H1 (cell line): ENCODE results near the gene GNAO1. TPM values are rescaled to one million over a fixed set of nuclear protein-coding genes. Genes with fewer than 3 reads are reported as not detected.

ENCODE experiments used
- CTCF ChIA-PET: fragments of 300-600 bp; sonication (Branson Sonifier 250); formaldehyde crosslinking; loops from one replicate; lab custom pipeline; 2021; ENCODE audit not compliant: partially characterized antibody; lab: Charles Lee
- POLR2A ChIA-PET: fragments of 300-600 bp; sonication (Branson Sonifier 250); formaldehyde crosslinking; loops from one replicate; lab custom pipeline; 2021; ENCODE audit warnings: inconsistent platforms; ENCODE audit not compliant: partially characterized antibody; lab: Charles Lee
- DNase-seq, 2 experiments: peaks; one replicate each; pipeline versions ENCODE4 v3.0.0 to v3.0.0-alpha.2; 2010 to 2022; ENCODE audit warnings: low spot score in 2 of 2, low read depth in 1 of 2, mixed read lengths in 1 of 2
- FAIRE-seq: peaks from 2 replicates; lab custom pipeline; 2011; peaks lifted over from hg19 to GRCh38; lab: Jason Lieb, UNC
- H2AFZ ChIP-seq: 2 replicates; pipeline ENCODE4 v1.8.1; 2012; ENCODE audit warnings: low read length, inconsistent platforms
- H2AK5ac ChIP-seq: 2 replicates; pipeline ENCODE4 v1.6.1; 2013; ENCODE audit warnings: low read depth, low read length
- H2BK120ac ChIP-seq: replicated peaks from 2 replicates; pipeline ENCODE3; 2013; ENCODE audit warnings: low read depth, low read length, inconsistent platforms
- H2BK12ac ChIP-seq: 2 replicates; pipeline ENCODE4 v1.6.1; 2013; ENCODE audit warnings: low read depth, low read length
- H2BK15ac ChIP-seq: 2 replicates; pipeline ENCODE4 v1.6.1; 2013; ENCODE audit warnings: low read length
- H2BK20ac ChIP-seq: 2 replicates; pipeline ENCODE4 v1.6.1; 2013; ENCODE audit warnings: low read length
- H2BK5ac ChIP-seq: 2 replicates; pipeline ENCODE4 v1.6.1; 2013; ENCODE audit warnings: low read depth, low read length
- H3K14ac ChIP-seq: 2 replicates; pipeline ENCODE4 v1.6.1; 2013; ENCODE audit warnings: inconsistent platforms; ENCODE audit not compliant: insufficient read length
- H3K18ac ChIP-seq: 2 replicates; pipeline ENCODE4 v1.6.1; 2013; ENCODE audit warnings: low read length; ENCODE audit errors: extremely low read depth
- H3K23ac ChIP-seq: 2 replicates; pipeline ENCODE4 v1.6.1; 2013; ENCODE audit warnings: inconsistent platforms; ENCODE audit not compliant: insufficient read length
- H3K23me2 ChIP-seq: 2 replicates; pipeline ENCODE4 v1.6.1; 2013; ENCODE audit warnings: low read depth, low read length
- H3K27ac ChIP-seq: 2 replicates; pipeline ENCODE4 v1.6.1; 2011; ENCODE audit warnings: low read depth, low read length, inconsistent platforms
- H3K27me3 ChIP-seq, 4 experiments: replicated peaks in 1 of 4; 1 replicate in 1 of 4; 2 replicates in 3 of 4; pipeline versions ENCODE4 v1.6.1 to v1.8.1; 2011 to 2013; ENCODE audit warnings: low read length in 3 of 4, mild to moderate bottlenecking in 3 of 4, inconsistent platforms in 2 of 4, mixed read lengths in 2 of 4, moderate library complexity in 1 of 4; ENCODE audit not compliant: control insufficient read depth in 3 of 4, insufficient read depth in 3 of 4; ENCODE audit errors: extremely low read depth in 1 of 4
- H3K36me3 ChIP-seq, 4 experiments: 2 replicates each; pipeline versions ENCODE4 v1.6.1 to v1.8.1; 2011 to 2013; ENCODE audit warnings: mild to moderate bottlenecking in 4 of 4, low read length in 3 of 4, moderate library complexity in 2 of 4, control low read depth in 1 of 4, inconsistent platforms in 1 of 4; ENCODE audit not compliant: insufficient read depth in 4 of 4, control insufficient read depth in 2 of 4
- H3K4ac ChIP-seq: replicated peaks from 2 replicates; pipeline ENCODE3; 2013; ENCODE audit warnings: low read length, low read depth, mixed read lengths, inconsistent platforms; ENCODE audit not compliant: insufficient read length
- H3K4me1 ChIP-seq, 4 experiments: replicated peaks in 1 of 4; 1 replicate in 1 of 4; 2 replicates in 3 of 4; pipeline versions ENCODE4 v1.6.1 to v1.8.1; 2011 to 2013; ENCODE audit warnings: low read length in 3 of 4, inconsistent platforms in 2 of 4, mixed read lengths in 1 of 4; ENCODE audit not compliant: insufficient read depth in 4 of 4, control insufficient read depth in 3 of 4
- H3K4me2 ChIP-seq, 2 experiments: 2 replicates each; pipeline versions ENCODE4 v1.6.1 to v1.8.1; 2011 to 2013; ENCODE audit warnings: low read depth in 2 of 2, low read length in 2 of 2, control low read depth in 1 of 2, inconsistent platforms in 1 of 2, mild to moderate bottlenecking in 1 of 2; ENCODE audit not compliant: insufficient read depth in 1 of 2
- H3K4me3 ChIP-seq, 4 experiments: fragments of 200-600, 300-600 bp in 1 of 4; sonication (generic), shearing (Covaris generic), sonication (Bioruptor Twin) in 1 of 4; 2 replicates each; pipeline versions ENCODE4 v1.5.1 to v1.8.1; 2011 to 2016; ENCODE audit warnings: low read length in 4 of 4, low read depth in 3 of 4, control low read depth in 2 of 4, inconsistent platforms in 2 of 4, mild to moderate bottlenecking in 2 of 4, mixed read lengths in 1 of 4, moderate library complexity in 1 of 4; ENCODE audit not compliant: insufficient read depth in 2 of 4; ENCODE audit errors: extremely low read depth in 1 of 4
- H3K56ac ChIP-seq: replicated peaks from 2 replicates; pipeline ENCODE3; 2013; ENCODE audit warnings: low read depth, mild to moderate bottlenecking, mixed read lengths, low read length, inconsistent platforms; ENCODE audit not compliant: insufficient read length
- H3K79me1 ChIP-seq: 2 replicates; pipeline ENCODE4 v1.6.1; 2013; ENCODE audit warnings: low read depth, low read length, control low read depth
- H3K79me2 ChIP-seq, 2 experiments: 2 replicates each; pipeline versions ENCODE4 v1.6.1 to v1.8.1; 2012 to 2013; ENCODE audit warnings: low read length in 2 of 2, mild to moderate bottlenecking in 2 of 2, inconsistent platforms in 1 of 2; ENCODE audit not compliant: insufficient read depth in 2 of 2, control insufficient read depth in 1 of 2
- H3K9ac ChIP-seq, 4 experiments: replicated peaks in 1 of 4; 1 replicate in 1 of 4; 2 replicates in 3 of 4; pipeline versions ENCODE4 v1.6.1 to v1.8.1; 2011 to 2013; ENCODE audit warnings: low read depth in 3 of 4, low read length in 3 of 4, control low read depth in 2 of 4, mild to moderate bottlenecking in 2 of 4, moderate library complexity in 2 of 4, inconsistent platforms in 1 of 4; ENCODE audit errors: extremely low read depth in 1 of 4
- H3K9me3 ChIP-seq, 2 experiments: 2 replicates each; pipeline versions ENCODE4 v1.6.1 to v1.8.1; 2012 to 2013; ENCODE audit warnings: mild to moderate bottlenecking in 2 of 2, moderate library complexity in 2 of 2, control low read depth in 1 of 2, inconsistent platforms in 1 of 2, low read depth in 1 of 2, low read length in 1 of 2, mixed read lengths in 1 of 2; ENCODE audit not compliant: insufficient read depth in 2 of 2
- H4K20me1 ChIP-seq, 2 experiments: replicated peaks in 1 of 2; 2 replicates each; pipeline versions ENCODE3 to v1.8.1; 2011 to 2013; ENCODE audit warnings: inconsistent platforms in 2 of 2, low read length in 2 of 2, mild to moderate bottlenecking in 1 of 2; ENCODE audit not compliant: insufficient read depth in 2 of 2, control insufficient read depth in 1 of 2
- H4K5ac ChIP-seq: 2 replicates; pipeline ENCODE4 v1.6.1; 2013; ENCODE audit warnings: low read length, low read depth, mixed read lengths, inconsistent platforms; ENCODE audit not compliant: insufficient read length
- H4K8ac ChIP-seq: 2 replicates; pipeline ENCODE4 v1.8.0; 2013; ENCODE audit warnings: mild to moderate bottlenecking, moderate library complexity, low read length, inconsistent platforms; ENCODE audit not compliant: insufficient read depth; ENCODE audit errors: extremely low read depth
- H4K91ac ChIP-seq: replicated peaks from 2 replicates; pipeline ENCODE3; 2013; ENCODE audit warnings: low read length, mixed read lengths, inconsistent platforms; ENCODE audit not compliant: insufficient read length
- BACH1 ChIP-seq: IDR thresholded peaks from 2 replicates; pipeline ENCODE4 v1.6.1; 2012; ENCODE audit warnings: low read length, improper control_type of control experiment
- CREB1 ChIP-seq: IDR thresholded peaks from 2 replicates; pipeline ENCODE4 v1.6.1; 2012; ENCODE audit warnings: inconsistent platforms
- WGBS, 2 experiments: shearing (Covaris generic) in 1 of 2; methylation state at CpG; one replicate each; pipeline versions ENCODE4 v1.1.6 to v1.1.7; 2013 to 2015; ENCODE audit warnings: low lambda C conversion rate in 2 of 2, mixed read lengths in 2 of 2, inconsistent platforms in 1 of 2, low coverage in 1 of 2, missing lambda C conversion rate in 1 of 2; ENCODE audit not compliant: insufficient replicate concordance in 2 of 2, insufficient coverage in 1 of 2, insufficient read length in 1 of 2; ENCODE audit errors: extremely low coverage in 1 of 2, missing lambda C conversion rate in 1 of 2; 5-methylcytosine and 5-hydroxymethylcytosine counted together
- polyA plus RNA-seq, 7 experiments: library from polyadenylated mRNA; depleted of rRNA in 3 of 7; stranded (reverse) in 5 of 7; unstranded in 2 of 7; fragments of >200 nt in 5 of 7; fragments of 200-250 nt in 2 of 7; gene quantifications; 1 replicate in 5 of 7; 2 replicates in 1 of 7; 4 replicates in 1 of 7; pipeline versions ENCODE4 v1.2.1 to v1.2.3, GENCODE V29; 2011 to 2013; ENCODE audit warnings: missing spikeins in 2 of 7, mixed read lengths in 2 of 7
- total RNA-seq: library from RNA; stranded (reverse); fragmentation: NEBNext Ultra II Directional; extraction: Animal tissue kit (Norgen Biotek cat#: 25700); gene quantifications from 2 replicates; pipeline ENCODE4 v1.2.1, GENCODE V29; 2021
- TF ChIP-seq, protein P1 (sequence below), 3 experiments: IDR thresholded peaks; 1 replicate in 2 of 3; 2 replicates in 1 of 3; pipeline versions ENCODE4 v1.5.1 to v1.6.1; 2011; ENCODE audit warnings: low read length in 3 of 3, mild to moderate bottlenecking in 3 of 3, inconsistent platforms in 2 of 3, low read depth in 1 of 3, moderate library complexity in 1 of 3; ENCODE audit not compliant: insufficient read depth in 1 of 3; ENCODE audit errors: control extremely low read depth in 1 of 3

Gene GNAO1
- total and polyA plus RNA-seq, 2 of the 8 experiments (the other 6 are each of a cell fraction or from before 2014, with no cell fraction given) = 6.7 to 34.4 TPM

DNA sequence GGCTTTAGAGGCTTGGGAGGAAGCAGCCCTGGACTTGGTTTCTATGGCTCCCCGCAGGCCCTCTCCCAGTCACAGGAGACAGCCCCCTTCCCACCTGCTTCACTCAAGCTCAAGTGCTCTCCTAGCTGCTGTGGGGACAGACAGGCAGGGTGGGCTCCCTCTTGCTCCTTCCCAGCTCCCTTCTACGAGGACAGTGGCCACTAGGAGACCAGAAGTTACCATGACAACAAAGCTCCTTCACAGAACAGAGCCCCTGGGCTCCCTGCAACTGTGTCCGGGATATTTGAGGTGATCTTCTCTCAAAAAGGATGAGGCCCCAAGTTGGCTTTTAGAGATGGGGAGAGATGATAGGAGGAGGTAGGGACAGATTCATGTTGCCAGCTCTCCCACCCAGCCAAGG is 117.7 kb downstream of the GNAO1 start:
- Histone ChIP-seq H4K8ac (no peak overlapping the region), H4K91ac (no peak overlapping the region), H2BK120ac (no peak overlapping the region), H3K56ac (no peak overlapping the region), H3K36me3 (no peaks in the 10 kb centered on the region), H2BK20ac (no peak overlapping the region), H3K23ac (no peak overlapping the region), H3K23me2 (no peaks in the 10 kb centered on the region), H3K4me2 (no peak overlapping the region), H3K4me1 (peaks cover 3 to 6% (median 3%) of the 10 kb centered on the region in 4 experiments), H2AFZ (no peak overlapping the region), H3K4me3 (no peak overlapping the region), H3K27ac (no peak overlapping the region), H2BK15ac (no peak overlapping the region), H3K18ac (no peak overlapping the region), H2BK5ac (no peak overlapping the region), H3K4ac (no peak overlapping the region), H3K79me1 (no peaks in the 10 kb centered on the region), H2AK5ac (no peak overlapping the region), H2BK12ac (no peak overlapping the region), H4K5ac (no peak overlapping the region), H3K27me3 (no peaks in the 10 kb centered on the region), H4K20me1 (peaks cover 0 to 1% of the 10 kb centered on the region in 2 experiments), H3K9me3 (no peaks in the 10 kb centered on the region), H3K14ac (no peak overlapping the region), H3K79me2 (no peaks in the 10 kb centered on the region), H3K9ac (no peak overlapping the region)
- TF ChIP-seq, protein P1, sequence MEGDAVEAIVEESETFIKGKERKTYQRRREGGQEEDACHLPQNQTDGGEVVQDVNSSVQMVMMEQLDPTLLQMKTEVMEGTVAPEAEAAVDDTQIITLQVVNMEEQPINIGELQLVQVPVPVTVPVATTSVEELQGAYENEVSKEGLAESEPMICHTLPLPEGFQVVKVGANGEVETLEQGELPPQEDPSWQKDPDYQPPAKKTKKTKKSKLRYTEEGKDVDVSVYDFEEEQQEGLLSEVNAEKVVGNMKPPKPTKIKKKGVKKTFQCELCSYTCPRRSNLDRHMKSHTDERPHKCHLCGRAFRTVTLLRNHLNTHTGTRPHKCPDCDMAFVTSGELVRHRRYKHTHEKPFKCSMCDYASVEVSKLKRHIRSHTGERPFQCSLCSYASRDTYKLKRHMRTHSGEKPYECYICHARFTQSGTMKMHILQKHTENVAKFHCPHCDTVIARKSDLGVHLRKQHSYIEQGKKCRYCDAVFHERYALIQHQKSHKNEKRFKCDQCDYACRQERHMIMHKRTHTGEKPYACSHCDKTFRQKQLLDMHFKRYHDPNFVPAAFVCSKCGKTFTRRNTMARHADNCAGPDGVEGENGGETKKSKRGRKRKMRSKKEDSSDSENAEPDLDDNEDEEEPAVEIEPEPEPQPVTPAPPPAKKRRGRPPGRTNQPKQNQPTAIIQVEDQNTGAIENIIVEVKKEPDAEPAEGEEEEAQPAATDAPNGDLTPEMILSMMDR (IDR thresholded peaks at IDR 0.05; ENCODE audit: control extremely low read depth in 1 of 3, insufficient read depth in 1 of 3, low read depth in 1 of 3, low read length in 3 of 3) = peak in 1 of 3 experiments; percentile 3; a peak in 1 of 4 replicates
- no peak for TF ChIP-seq CREB1
- no peak for TF ChIP-seq BACH1
- DNase-seq = no peak
- CTCF ChIA-PET = interaction anchor here (0.6 to 4.8 kb wide), 10 partner anchors 10 to 305 kb away, joined by 3 to 26 read pairs (median 4); no protein-coding TSS in a partner anchor
- 88% methylated on average over 3 of the region's 3 CpGs; no CpG with 5 or more reads in 1 of the 2 experiments for WGBS, 2 experiments
- POLR2A ChIA-PET = interaction anchor here (0.9 to 1.7 kb wide), 2 partner anchors 28 to 219 kb away, joined by 3 to 5 read pairs; no protein-coding TSS in a partner anchor
- FAIRE-seq = no peak
